HuH-7.5 (cell line): ENCODE measurements around the gene SLC7A6OS.

ENCODE experiments used
- DNase-seq: peaks from one replicate; pipeline ENCODE4 v3.0.0; 2011; ENCODE audit warnings: low spot score

SLC7A6OS gene

GRCh38 chr16:68344252-68344651, 33.5 kb upstream of the SLC7A6OS start:
- DNase-seq = no peak

- no peak for DNase-seq
Observed at GRCh38 chr16:68343137-68343536, 32.4 kb upstream of the SLC7A6OS start.

GRCh38 chr16:68342620-68343019, 31.9 kb upstream of the SLC7A6OS start:
- no peak for DNase-seq

- no peak for DNase-seq
Observed at GRCh38 chr16:68339214-68339613, 28.5 kb upstream of the SLC7A6OS start.

- DNase-seq = no peak
Observed at GRCh38 chr16:68338326-68339119, 27.8 kb upstream of the SLC7A6OS start.

GRCh38 chr16:68335175-68335574, 24.4 kb upstream of the SLC7A6OS start:
- DNase-seq = no peak

- peak; percentile 48 for DNase-seq
Observed at GRCh38 chr16:68332411-68333121, 21.8 kb upstream of the SLC7A6OS start.

GRCh38 chr16:68331879-68332410, 21.2 kb upstream of the SLC7A6OS start:
- DNase-seq = no peak

GRCh38 chr16:68328860-68329390, 18.2 kb upstream of the SLC7A6OS start:
- DNase-seq = no peak

GRCh38 chr16:68328151-68328859, 17.6 kb upstream of the SLC7A6OS start:
- peak; percentile 76 for DNase-seq

- no peak for DNase-seq
Observed at GRCh38 chr16:68324780-68325357, 14.1 kb upstream of the SLC7A6OS start.

- DNase-seq = no peak
Observed at GRCh38 chr16:68324336-68324735, 13.6 kb upstream of the SLC7A6OS start.

GRCh38 chr16:68319185-68319908, 8.6 kb upstream of the SLC7A6OS start:
- DNase-seq = no peak

GRCh38 chr16:68313116-68313515, 2.4 kb upstream of the SLC7A6OS start:
- DNase-seq = no peak

- peak; percentile 68 for DNase-seq
Observed at GRCh38 chr16:68310437-68310773, 341 bp downstream of the SLC7A6OS start.

GRCh38 chr16:68309799-68310198, 947 bp downstream of the SLC7A6OS start:
- no peak for DNase-seq

GRCh38 chr16:68306633-68307032, 4.1 kb downstream of the SLC7A6OS start:
- no peak for DNase-seq

GRCh38 chr16:68300734-68301459, 9.8 kb downstream of the SLC7A6OS start:
- DNase-seq = no peak

GRCh38 chr16:68299571-68300453, 10.9 kb downstream of the SLC7A6OS start:
- DNase-seq = no peak
